ENCODE results near the gene STKLD1. TPM values are rescaled to one million over a fixed set of nuclear protein-coding genes. Genes with fewer than 3 reads are reported as not detected.
A peak's percentile ranks its signal among the peaks of the same experiment; 100 is the strongest.

Gene STKLD1
- polyA plus RNA-seq, 1 experiment, result 1.2 TPM

DNA sequence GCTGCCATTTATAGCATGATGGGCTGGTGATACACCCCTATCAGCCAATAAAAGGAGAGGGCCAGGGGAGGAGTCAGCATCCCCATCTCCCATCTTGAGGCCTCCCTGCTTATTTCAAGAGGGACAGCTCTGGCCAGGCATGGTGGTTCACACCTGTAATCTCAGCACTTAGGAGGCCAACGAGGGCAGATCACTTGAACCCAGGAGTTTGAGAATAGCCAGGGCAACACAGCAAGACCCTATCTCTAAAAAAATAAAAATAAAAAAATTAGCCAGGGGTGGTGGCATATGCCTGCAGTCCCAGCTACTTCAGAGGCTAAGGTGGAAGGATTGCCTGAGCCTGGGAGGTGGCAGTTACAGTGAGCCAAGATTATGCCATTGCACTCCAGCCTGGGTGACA, 31.9 kb downstream of the STKLD1 start:
- Histone ChIP-seq H3K36me3 (ENCODE audit: control insufficient read depth, insufficient read depth, low read length) (peaks cover 27% of the 10 kb centered on the region), H3K27me3 (ENCODE audit: control insufficient read depth, insufficient read depth, low read length) (no peaks in the 10 kb centered on the region), H3K4me3 (ENCODE audit: low read depth, low read length) (no peak overlapping the region)
- no peak for DNase-seq (ENCODE audit: low read depth)
- no peak for TF ChIP-seq CTCF (IDR thresholded peaks at IDR 0.05; ENCODE audit: insufficient read depth, low read depth, low read length)
- POLR2A ChIA-PET, result no interaction called here
- CTCF ChIA-PET, result no interaction called here

DNA sequence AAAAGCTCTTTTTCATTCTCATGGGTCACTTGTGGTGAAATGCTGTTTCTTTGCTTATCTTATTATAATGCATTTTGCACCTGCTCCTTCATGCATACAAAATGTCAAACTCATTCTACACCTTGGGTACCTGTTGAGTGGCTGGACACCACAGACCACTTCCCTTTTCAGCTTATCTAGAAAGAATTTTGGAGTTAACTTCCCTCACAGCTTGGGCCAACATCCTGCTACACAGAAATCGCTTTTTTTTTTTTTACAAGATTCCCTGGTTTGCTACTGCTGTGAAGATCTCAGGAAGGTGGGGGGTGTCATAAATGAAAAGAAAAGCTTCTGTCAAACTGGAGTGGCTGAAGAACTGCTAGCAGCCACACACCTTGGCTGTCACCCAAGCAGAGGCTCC, 39.0 kb downstream of the STKLD1 start:
- Histone ChIP-seq H3K36me3 (ENCODE audit: control insufficient read depth, insufficient read depth, low read length) (peaks cover 20% of the 10 kb centered on the region), H3K27me3 (ENCODE audit: control insufficient read depth, insufficient read depth, low read length) (no peaks in the 10 kb centered on the region), H3K4me3 (ENCODE audit: low read depth, low read length) (no peak overlapping the region)
- DNase-seq (ENCODE audit: low read depth), result no peak
- CTCF ChIA-PET, result interaction anchor here (1.2 to 3.0 kb wide), 2 partner anchors 10 to 12 kb away, joined by 4 to 13 read pairs; no protein-coding TSS in a partner anchor
- POLR2A ChIA-PET, result no interaction called here
- no peak for TF ChIP-seq CTCF (IDR thresholded peaks at IDR 0.05; ENCODE audit: insufficient read depth, low read depth, low read length)

DNA sequence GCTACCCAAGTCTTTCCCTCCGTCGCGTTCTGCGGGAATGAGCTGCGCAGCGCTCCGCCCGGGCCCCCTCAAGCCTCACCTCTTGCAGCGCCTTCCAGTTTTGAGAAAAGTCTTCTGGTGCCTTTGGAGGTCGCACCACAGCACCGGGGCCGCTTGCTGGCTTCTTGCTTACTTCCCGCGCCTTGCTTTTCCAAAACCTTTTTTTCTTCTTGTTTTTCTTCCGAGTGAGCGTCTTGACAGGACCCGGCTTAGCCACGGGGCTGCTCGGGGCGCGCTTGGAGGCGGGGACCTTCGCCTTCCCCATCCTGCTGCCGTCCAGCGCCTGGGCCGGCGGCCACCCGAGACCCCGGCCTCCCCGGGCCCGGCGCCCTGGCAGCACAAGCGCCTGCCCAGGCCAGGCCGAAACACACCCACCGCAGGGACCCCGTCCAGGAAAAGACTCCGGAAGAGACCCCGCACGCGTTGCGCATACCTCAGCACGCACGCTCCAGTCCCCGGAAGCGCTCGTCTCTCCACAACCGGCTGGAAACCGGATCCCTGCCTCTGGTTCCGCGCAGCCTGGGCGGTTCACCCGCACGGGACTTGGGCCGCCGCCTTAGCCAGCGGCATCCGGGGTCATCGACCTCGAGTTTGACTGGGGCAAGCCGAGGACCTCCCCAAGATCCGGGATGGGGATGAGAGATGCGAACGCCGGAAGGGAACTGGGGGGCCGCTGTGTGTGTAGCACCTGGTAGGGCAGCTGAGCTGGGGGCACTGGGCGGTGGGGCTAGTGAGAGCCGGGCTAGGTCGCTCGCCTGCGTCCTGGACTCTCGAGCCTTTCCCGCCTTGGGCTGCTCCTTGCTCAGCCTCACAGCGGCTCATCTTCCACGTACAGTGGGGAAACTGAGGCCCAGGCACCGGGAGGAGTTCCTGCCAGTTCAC, 41.6 kb downstream of the STKLD1 start, which contains the start of gene REXO4:
Gene REXO4 (minus strand): TSS at position 470 of the 921 bp plus-strand sequence. CDS start 166 bp downstream, at position 304.
- ChIA-PET POLR2A (no interaction called here), CTCF (interaction anchor here (0.8 to 3.0 kb wide), 3 partner anchors 9 to 43 kb away, joined by 3 to 13 read pairs (median 3); no protein-coding TSS in a partner anchor)
- no peak for TF ChIP-seq CTCF (IDR thresholded peaks at IDR 0.05; ENCODE audit: insufficient read depth, low read depth, low read length)
- Histone ChIP-seq H3K36me3 (ENCODE audit: control insufficient read depth, insufficient read depth, low read length) (peaks cover 9% of the 10 kb centered on the region), H3K27me3 (ENCODE audit: control insufficient read depth, insufficient read depth, low read length) (no peaks in the 10 kb centered on the region), H3K4me3 (ENCODE audit: low read depth, low read length) (peak within 1 kb of the TSS; percentile 86)
- DNase-seq (ENCODE audit: low read depth), result peak; percentile 23

GRCh38 chr9:133419005-133419404, 42.8 kb downstream of the STKLD1 start:
- no peak overlapping the region for H3K4me3 ChIP-seq (ENCODE audit: low read depth, low read length)
- POLR2A ChIA-PET, result no interaction called here
- CTCF ChIA-PET, result no interaction called here
- TF ChIP-seq CTCF (IDR thresholded peaks at IDR 0.05; ENCODE audit: insufficient read depth, low read depth, low read length), result no peak
- H3K36me3 ChIP-seq (ENCODE audit: control insufficient read depth, insufficient read depth, low read length), result peaks cover 7% of the 10 kb centered on the region
- no peak for DNase-seq (ENCODE audit: low read depth)
- H3K27me3 ChIP-seq (ENCODE audit: control insufficient read depth, insufficient read depth, low read length), result no peaks in the 10 kb centered on the region

GRCh38 chr9:133420392-133420827, 44.2 kb downstream of the STKLD1 start:
- no peak for DNase-seq (ENCODE audit: low read depth)
- POLR2A ChIA-PET, result no interaction called here

More at GRCh38 chr9:133420392-133420827, 44.2 kb downstream of the STKLD1 start:
- no peak for TF ChIP-seq CTCF (IDR thresholded peaks at IDR 0.05; ENCODE audit: insufficient read depth, low read depth, low read length)
- H3K36me3 ChIP-seq (ENCODE audit: control insufficient read depth, insufficient read depth, low read length), result peaks cover 3% of the 10 kb centered on the region; the same call in 1 of the 2 replicates
- no peak overlapping the region for H3K4me3 ChIP-seq (ENCODE audit: low read depth, low read length)
- H3K27me3 ChIP-seq (ENCODE audit: control insufficient read depth, insufficient read depth, low read length), result no peaks in the 10 kb centered on the region
- CTCF ChIA-PET, result no interaction called here

Data from BJ (cell line).